Motor neuron (in vitro differentiated cells): ENCODE results near the gene EFNA1. TPM values are rescaled to one million over a fixed set of nuclear protein-coding genes. Genes with fewer than 3 reads are reported as not detected.

Experiments used
- ATAC-seq, 8 experiments: fragments of 200-7000 bp; cut with Tn5 transposase; replicated peaks in 6 of 8; 2 replicates each; pipeline ENCODE4 v1.8.0; 2021; ENCODE audit warnings: mild to moderate bottlenecking in 8 of 8, moderate library complexity in 8 of 8
- H3K27ac ChIP-seq, 2 donors: fragments of 250-450 bp; sonication (Bioruptor Pico); 2 replicates each; pipeline ENCODE4 v1.9.0; 2021; ENCODE audit warnings: antibody characterized with exemption in 2 of 2, mild to moderate bottlenecking in 2 of 2, moderate library complexity in 1 of 2
- H3K4me1 ChIP-seq, 2 donors: fragments of 250-450 bp; sonication (Bioruptor Pico); replicated peaks in 1 of 2; 2 replicates each; pipeline ENCODE4 v1.6.1; 2021; ENCODE audit warnings: antibody characterized with exemption in 2 of 2, mild to moderate bottlenecking in 2 of 2, moderate library complexity in 1 of 2
- H3K4me3 ChIP-seq, 5 donors: fragments of 250-450 bp; sonication (Bioruptor Pico); 2 replicates each; pipeline ENCODE4 v1.9.0; 2021; ENCODE audit warnings: antibody characterized with exemption in 5 of 5, mild to moderate bottlenecking in 5 of 5, moderate library complexity in 4 of 5
- WGBS, 10 experiments: fragments of 450-650 bp; shearing (Covaris generic); methylation state at CpG; one replicate each; pipeline ENCODE4 v1.0.0; 2022; 5-methylcytosine and 5-hydroxymethylcytosine counted together
- in situ Hi-C, 9 experiments: fragments of 400-800 bp; cut with MboI; loops; one replicate each; pipeline ENCODE4 v1.15.0; 2021; ENCODE audit warnings: low sequenced_read_pairs in 9 of 9, low pct_unique_long_range_greater_than_20kb in 2 of 9; ENCODE audit not compliant: unreplicated experiment in 9 of 9
- total RNA-seq, 8 experiments: library from RNA; unstranded; fragments of 300-600 nt; gene quantifications; 2 replicates each; pipeline versions ENCODE4 v1.2.3 to v1.2.4, GENCODE V29; 2022

Gene EFNA1
- total RNA-seq, 8 experiments from 2014 or later, result 0.92 to 61.0 (median 1.6) TPM

DNA sequence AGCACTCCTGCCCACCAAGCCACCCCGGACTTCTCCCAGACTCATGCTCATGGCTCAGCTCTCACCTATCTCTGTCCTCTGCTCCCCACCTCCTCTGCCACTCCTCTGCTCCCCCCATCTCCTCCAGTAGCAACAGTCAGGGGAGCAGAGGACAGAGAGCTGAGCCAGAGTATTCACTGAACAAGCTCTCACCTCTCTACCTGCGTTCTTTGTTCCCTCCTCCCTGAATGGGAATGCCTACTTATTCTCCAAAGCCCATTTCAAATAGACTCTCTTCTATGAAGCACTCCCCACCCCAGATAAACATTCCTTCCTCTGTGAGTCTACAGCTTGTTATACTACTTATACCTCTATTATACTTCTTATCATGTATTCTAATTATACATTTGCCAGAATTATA is 6.4 kb upstream of the EFNA1 start:
- WGBS, 10 experiments, result 40 to 100% (median 80%) methylated on average over 1 to 2 of the region's 2 CpGs; no CpG with 5 or more reads in 4 of the 10 experiments
- in situ Hi-C loops, result no loop called here

DNA sequence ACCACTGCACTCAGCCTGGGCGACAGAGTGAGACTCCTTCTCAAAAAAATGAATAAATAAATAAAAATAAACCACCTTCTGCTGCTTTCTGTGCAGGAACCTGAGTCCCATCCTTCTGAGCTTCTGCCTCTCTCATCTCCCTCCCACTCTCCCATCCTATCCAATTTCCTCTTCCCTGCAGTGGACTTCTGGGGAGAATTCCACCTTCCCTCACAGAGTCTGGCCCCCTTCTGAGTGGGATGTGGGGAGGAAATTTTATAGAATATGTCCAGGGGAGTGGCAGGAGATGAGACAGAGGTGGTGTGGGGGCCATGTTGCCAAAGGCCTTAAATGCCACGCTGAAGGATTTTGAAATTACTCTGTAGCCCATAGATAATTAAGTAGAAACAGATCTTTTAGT is 5.4 kb upstream of the EFNA1 start:
- H3K4me3 ChIP-seq, result no peak overlapping the region
- H3K27ac ChIP-seq, result no peak overlapping the region
- H3K4me1 ChIP-seq, result peaks cover 12 to 14% of the 10 kb centered on the region in 2 donors
- no peak for ATAC-seq
- in situ Hi-C loops, result no loop called here
- WGBS, 10 experiments, result 0 to 100% (median 64%) methylated on average over 1 to 2 of the region's 2 CpGs; no CpG with 5 or more reads in 2 of the 10 experiments

More for the DNA sequence above, 6.4 kb upstream of the EFNA1 start:
- H3K4me1 ChIP-seq, result peaks cover 5 to 6% of the 10 kb centered on the region in 2 donors
- H3K4me3 ChIP-seq, result no peak overlapping the region
- no peak for ATAC-seq
- H3K27ac ChIP-seq, result no peak overlapping the region

- ATAC-seq, result no peak
- H3K4me1 ChIP-seq, result peaks cover 19 to 23% of the 10 kb centered on the region in 2 donors
- no peak overlapping the region for H3K4me3 ChIP-seq
- in situ Hi-C loops, result no loop called here
- WGBS, 10 experiments, result 0 to 69% (median 63%) methylated on average over 1 to 4 of the region's 4 CpGs; no CpG with 5 or more reads in 2 of the 10 experiments
- H3K27ac ChIP-seq, result no peak overlapping the region
These were observed 3.9 kb upstream of the EFNA1 start for GRCh38 chr1:155123801-155124200.

DNA sequence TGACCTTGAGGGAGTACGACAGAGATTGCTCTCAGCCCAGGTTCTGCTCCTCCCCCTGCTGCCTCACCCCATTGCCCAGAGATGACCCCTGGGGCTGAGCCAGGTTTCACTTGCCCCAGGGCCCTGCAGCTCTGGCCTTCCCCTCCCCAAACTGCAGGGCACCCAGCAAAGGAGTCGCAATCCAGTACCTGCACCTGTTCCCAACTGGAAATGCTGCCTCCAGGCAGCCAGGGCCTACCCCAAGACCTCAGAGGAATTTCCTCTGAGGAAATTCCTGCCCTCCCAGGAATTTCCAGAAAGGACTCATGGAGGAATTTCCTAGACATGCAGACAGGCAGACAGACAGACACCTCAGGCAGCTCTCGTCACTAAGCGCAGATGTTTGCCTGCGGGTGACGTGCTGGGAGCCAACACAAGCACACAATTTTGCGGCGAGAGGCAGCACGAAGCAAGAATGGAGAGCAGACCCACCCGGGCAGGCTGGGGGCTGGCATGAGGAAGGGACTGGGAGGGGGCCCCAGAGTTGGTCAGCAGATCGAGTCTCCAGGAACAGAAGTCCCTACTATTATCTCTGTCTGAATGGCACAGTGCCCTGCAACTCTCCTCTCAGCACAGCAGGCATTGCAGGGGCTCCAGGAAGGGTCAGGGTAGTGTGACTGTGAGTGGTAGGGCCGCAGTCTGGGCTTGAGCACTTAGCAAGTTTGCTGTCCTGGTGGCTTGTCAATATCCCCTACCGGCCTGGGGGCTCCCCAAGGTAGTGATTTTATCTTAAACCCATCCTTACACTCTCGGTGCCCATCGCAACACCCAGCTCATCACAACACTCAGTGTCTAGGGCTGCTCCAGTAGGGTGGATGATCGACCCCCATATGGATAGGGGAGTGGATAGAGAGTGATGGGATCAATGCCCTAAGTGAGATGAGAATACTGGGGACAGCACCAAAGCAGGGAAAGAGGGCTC is 2.9 kb upstream of the EFNA1 start:
- Histone ChIP-seq H3K4me1 (peaks cover 19 to 29% of the 10 kb centered on the region in 2 donors), H3K4me3 (no peak overlapping the region), H3K27ac (no peak overlapping the region)
- peak in 1 of 8 experiments; percentile 23 for ATAC-seq
- 20 to 73% (median 64%) methylated on average over 1 to 10 of the region's 16 CpGs; no CpG with 5 or more reads in 2 of the 10 experiments for WGBS, 10 experiments
- in situ Hi-C loops, result no loop called here

- Histone ChIP-seq H3K4me1 (peaks cover 26 to 36% of the 10 kb centered on the region in 2 donors), H3K27ac (no peak overlapping the region), H3K4me3 (no peak overlapping the region)
- in situ Hi-C loops, result no loop called here
- no peak for ATAC-seq
- WGBS, 10 experiments, result 41 to 67% (median 54%) methylated on average over 1 to 4 of the region's 11 CpGs; no CpG with 5 or more reads in 6 of the 10 experiments
These were observed 2.1 kb upstream of the EFNA1 start for GRCh38 chr1:155125511-155125945.

DNA sequence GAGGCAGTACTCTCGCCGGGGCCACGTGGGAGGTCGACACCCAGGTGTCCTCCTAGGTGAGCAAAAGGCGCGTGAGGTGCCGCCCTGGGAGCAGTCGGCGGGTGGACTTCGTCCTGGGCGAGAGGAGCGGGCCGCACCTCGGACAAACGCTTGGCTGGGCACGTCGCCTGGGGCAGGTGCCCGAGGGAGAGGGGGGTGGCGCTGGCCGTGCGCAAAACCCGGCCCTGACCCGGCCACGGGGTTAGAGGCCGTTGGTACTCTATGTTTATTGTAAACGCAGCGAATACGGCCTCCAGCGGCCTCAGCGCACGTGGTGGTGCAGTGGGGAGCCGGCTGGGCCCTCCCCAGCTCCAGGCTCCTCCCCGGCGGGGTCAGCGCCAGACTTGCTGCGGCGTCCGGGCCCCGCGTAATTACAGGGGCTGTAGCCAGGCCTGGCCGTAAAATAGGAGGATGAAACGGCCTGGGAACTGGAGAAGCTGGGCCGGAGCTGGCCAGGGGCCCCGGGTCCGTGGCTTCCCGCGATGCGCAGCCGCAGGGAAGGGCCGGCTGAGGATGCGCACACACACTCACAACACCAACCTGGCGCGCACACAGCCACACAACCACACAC is 1.6 kb upstream of the EFNA1 start:
- in situ Hi-C loops, result no loop called here
- WGBS, 10 experiments, result 3 to 16% (median 13%) methylated on average over 7 to 31 of the region's 53 CpGs; no CpG with 5 or more reads in 6 of the 10 experiments
- Histone ChIP-seq H3K27ac (no peak overlapping the region), H3K4me1 (peaks cover 26 to 38% of the 10 kb centered on the region in 2 donors), H3K4me3 (peak overlapping the region; percentile 26 to 46 (median 33))
- peak; percentile 7 to 57 (median 28) for ATAC-seq

- Histone ChIP-seq H3K4me3 (peak overlapping the region; percentile 26 to 46 (median 33)), H3K27ac (no peak overlapping the region), H3K4me1 (peaks cover 26 to 38% of the 10 kb centered on the region in 2 donors)
- ATAC-seq, result peak; percentile 14 to 56 (median 50)
- WGBS, 10 experiments, result 0 to 25% (median 0%) methylated on average over 1 to 5 of the region's 32 CpGs; no CpG with 5 or more reads in 5 of the 10 experiments
- in situ Hi-C loops, result no loop called here
These were observed 1.0 kb upstream of the EFNA1 start for GRCh38 chr1:155126556-155127104.

GRCh38 chr1:155127967-155128754 is 485 bp downstream of the EFNA1 start:
- 0 to 35% (median 12%) methylated on average over 1 to 10 of the region's 17 CpGs; no CpG with 5 or more reads in 5 of the 10 experiments for WGBS, 10 experiments
- Histone ChIP-seq H3K27ac (no peak overlapping the region), H3K4me1 (peaks cover 26 to 38% of the 10 kb centered on the region in 2 donors), H3K4me3 (peak overlapping the region; percentile 26 to 46 (median 33))
- ATAC-seq, result peak in 3 of 8 experiments; percentile 1 to 11 (median 11)
- in situ Hi-C loops, result no loop called here

- ATAC-seq, result no peak
- in situ Hi-C loops, result no loop called here
- Histone ChIP-seq H3K4me3 (peak overlapping the region in 2 of 5 donors; percentile 38 to 46), H3K4me1 (peaks cover 26 to 38% of the 10 kb centered on the region in 2 donors), H3K27ac (no peak overlapping the region)
- WGBS, 10 experiments, result 0 to 60% (median 18%) methylated on average over 1 to 6 of the region's 14 CpGs; no CpG with 5 or more reads in 2 of the 10 experiments
These were observed 1.2 kb downstream of the EFNA1 start for GRCh38 chr1:155128755-155129473.

DNA sequence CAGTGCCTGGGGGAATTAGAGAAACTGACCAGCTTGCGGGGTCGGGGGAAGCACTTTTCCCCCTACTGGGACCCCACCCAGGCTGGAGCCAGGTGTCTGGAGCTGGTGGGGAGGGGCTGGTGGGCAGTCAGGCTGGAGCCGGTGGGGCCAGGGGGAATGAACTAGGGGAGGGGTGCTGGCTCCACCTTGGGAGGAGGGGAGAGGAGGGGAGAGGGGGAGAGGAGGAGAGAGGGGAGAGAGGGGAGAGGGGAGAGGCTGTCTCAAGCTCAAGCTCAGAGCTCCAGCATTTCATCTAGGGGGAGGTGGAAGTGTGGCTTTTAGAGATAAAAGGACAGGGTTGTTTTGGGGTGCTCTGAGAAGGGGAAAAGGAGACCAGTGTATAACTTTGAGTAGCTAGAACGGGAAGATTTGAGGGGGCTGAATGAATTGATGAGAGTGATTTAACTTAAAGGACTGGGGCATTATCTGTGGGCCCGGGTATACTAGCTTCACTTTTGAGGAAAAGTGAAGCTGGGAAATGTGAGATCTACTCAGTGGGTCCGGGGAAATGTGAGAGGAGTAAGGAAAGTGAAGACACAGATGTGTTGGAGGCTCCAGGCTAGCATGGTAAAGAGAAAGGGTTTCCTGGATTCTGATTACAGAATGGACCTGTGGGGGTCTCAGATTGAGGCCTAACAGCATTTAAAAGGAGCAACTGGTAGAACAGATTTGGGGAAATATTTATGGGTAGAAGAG is 2.8 kb downstream of the EFNA1 start:
- WGBS, 10 experiments, result 11 to 63% (median 40%) methylated on average over 1 to 4 of the region's 6 CpGs
- in situ Hi-C loops, result no loop called here
- no peak overlapping the region for H3K27ac ChIP-seq
- peaks cover 31 to 45% of the 10 kb centered on the region in 2 donors for H3K4me1 ChIP-seq
- ATAC-seq, result no peak
- H3K4me3 ChIP-seq, result peak overlapping the region in 2 of 5 donors; percentile 8 to 17

- WGBS, 10 experiments, result 76 to 97% (median 92%) methylated on average over 3 to 7 of the region's 8 CpGs; no CpG with 5 or more reads in 3 of the 10 experiments
- no peak overlapping the region for H3K27ac ChIP-seq
- peaks cover 26 to 39% of the 10 kb centered on the region in 2 donors for H3K4me1 ChIP-seq
- no peak for ATAC-seq
- in situ Hi-C loops, result no loop called here
- H3K4me3 ChIP-seq, result no peak overlapping the region
These were observed 3.6 kb downstream of the EFNA1 start for GRCh38 chr1:155131285-155131684.
